Body of pancreas (tissue), 4 donors: ENCODE data around the gene EXOC2.

Experiments
- POLR2A ChIP-seq, 3 donors: fragments of 450-650 bp; IDR thresholded peaks; one replicate each; pipeline ENCODE4 v1.6.1; 2016; ENCODE audit warnings: antibody characterized with exemption in 3 of 3, mild to moderate bottlenecking in 2 of 3
- TF ChIP-seq, protein P1 (sequence below), 7 experiments: fragments of 450-650 bp in 4 of 7; fragments of 200-600 bp in 3 of 7; sonication (generic) in 3 of 7; IDR thresholded peaks; one replicate each; pipeline ENCODE4 v1.5.1; 2016 to 2019; ENCODE audit warnings: antibody characterized with exemption in 7 of 7

DNA sequence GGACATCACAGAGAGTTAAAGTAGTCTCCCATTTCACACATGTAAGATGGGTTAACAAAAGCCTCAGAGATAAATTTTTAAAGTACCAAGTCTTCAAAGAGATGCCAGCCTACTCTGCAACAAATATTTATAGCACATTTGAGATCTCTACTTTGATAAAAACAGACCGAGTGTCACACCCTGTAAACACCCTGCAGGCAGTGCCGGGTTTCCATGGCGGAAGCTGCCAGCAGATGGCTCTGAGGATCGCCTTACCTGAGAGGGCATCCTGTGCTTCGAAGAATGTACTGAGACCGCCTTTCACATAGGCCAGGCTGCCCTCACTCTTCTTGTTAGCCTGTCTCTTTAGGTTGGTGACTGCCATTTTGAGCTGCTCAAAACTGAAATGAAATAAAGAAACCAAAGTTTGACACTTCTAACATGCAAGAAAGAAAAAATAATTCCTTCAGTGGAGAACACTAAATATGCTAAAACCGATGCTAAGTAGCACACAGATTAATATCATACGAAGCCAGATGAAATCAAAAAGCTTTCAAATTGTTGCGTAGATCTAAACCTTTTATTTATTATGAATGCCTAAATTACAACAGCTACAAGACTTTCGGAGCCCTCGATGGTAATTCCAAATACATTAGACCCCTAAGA, 75.4 kb downstream of the EXOC2 start:
- TF ChIP-seq, protein P1, sequence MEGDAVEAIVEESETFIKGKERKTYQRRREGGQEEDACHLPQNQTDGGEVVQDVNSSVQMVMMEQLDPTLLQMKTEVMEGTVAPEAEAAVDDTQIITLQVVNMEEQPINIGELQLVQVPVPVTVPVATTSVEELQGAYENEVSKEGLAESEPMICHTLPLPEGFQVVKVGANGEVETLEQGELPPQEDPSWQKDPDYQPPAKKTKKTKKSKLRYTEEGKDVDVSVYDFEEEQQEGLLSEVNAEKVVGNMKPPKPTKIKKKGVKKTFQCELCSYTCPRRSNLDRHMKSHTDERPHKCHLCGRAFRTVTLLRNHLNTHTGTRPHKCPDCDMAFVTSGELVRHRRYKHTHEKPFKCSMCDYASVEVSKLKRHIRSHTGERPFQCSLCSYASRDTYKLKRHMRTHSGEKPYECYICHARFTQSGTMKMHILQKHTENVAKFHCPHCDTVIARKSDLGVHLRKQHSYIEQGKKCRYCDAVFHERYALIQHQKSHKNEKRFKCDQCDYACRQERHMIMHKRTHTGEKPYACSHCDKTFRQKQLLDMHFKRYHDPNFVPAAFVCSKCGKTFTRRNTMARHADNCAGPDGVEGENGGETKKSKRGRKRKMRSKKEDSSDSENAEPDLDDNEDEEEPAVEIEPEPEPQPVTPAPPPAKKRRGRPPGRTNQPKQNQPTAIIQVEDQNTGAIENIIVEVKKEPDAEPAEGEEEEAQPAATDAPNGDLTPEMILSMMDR (IDR thresholded peaks at IDR 0.05): no peak
- TF ChIP-seq POLR2A (IDR thresholded peaks at IDR 0.05): no peak
